ENCODE data around the gene TDRD1.
A peak's percentile ranks its signal among the peaks of the same experiment; 100 is the strongest.
"Not testable (repeated sequence)": the region's sequence is repeated elsewhere in the genome, so short reads cannot be mapped to it uniquely, and the experiment has no call there.

TDRD1 gene

GRCh38 chr10:114149476-114149875, 29.7 kb upstream of the TDRD1 start:
- H3K18ac ChIP-seq (ENCODE audit: low read length); H3K9me3 ChIP-seq (ENCODE audit: insufficient read depth, low read depth, low read length); H3K4me2 ChIP-seq (ENCODE audit: low read length); H3K36me3 ChIP-seq (ENCODE audit: control insufficient read depth in 1 of 2, insufficient read depth in 2 of 2, low read length in 2 of 2); H2BK120ac ChIP-seq (ENCODE audit: insufficient read depth, low read length, poor library complexity); H4K12ac ChIP-seq (ENCODE audit: low read depth, low read length); H3K79me2 ChIP-seq (ENCODE audit: control insufficient read depth, insufficient read depth, low read length, poor library complexity); H2BK5ac ChIP-seq (ENCODE audit: low read depth, low read length, poor library complexity); H3K23ac ChIP-seq (ENCODE audit: low read length); DNase-seq; H4K8ac ChIP-seq (ENCODE audit: low read depth, low read length); H2AFZ ChIP-seq (ENCODE audit: insufficient read depth, low read length, poor library complexity); H3K14ac ChIP-seq (ENCODE audit: low read length); H3K4me1 ChIP-seq (ENCODE audit: control insufficient read depth in 1 of 2, insufficient read depth in 2 of 2, low read length in 2 of 2); H3K27ac ChIP-seq (ENCODE audit: low read depth, low read length); H3K4ac ChIP-seq (ENCODE audit: low read depth, low read length); H3K27me3 ChIP-seq (ENCODE audit: insufficient read depth, low read length); H3K9ac ChIP-seq (ENCODE audit: low read length); H2BK12ac ChIP-seq (ENCODE audit: low read length); H3K79me1 ChIP-seq (ENCODE audit: low read length); H3K4me3 ChIP-seq (ENCODE audit: low read depth, low read length); H2AK5ac ChIP-seq (ENCODE audit: low read length); H4K91ac ChIP-seq (ENCODE audit: low read depth, low read length): not testable (repeated sequence)
- WGBS (ENCODE audit: extremely low coverage, insufficient coverage, insufficient read length) = 100% methylated on average over 1 of the region's 3 CpGs

GRCh38 chr10:114151486-114151885, 27.7 kb upstream of the TDRD1 start:
- no peak overlapping the region for H3K18ac ChIP-seq (ENCODE audit: low read length)

GRCh38 chr10:114151892-114152291, 27.3 kb upstream of the TDRD1 start:
- Histone ChIP-seq H2BK120ac (ENCODE audit: insufficient read depth, low read length, poor library complexity) (no peak overlapping the region), H3K79me1 (ENCODE audit: low read length) (no peaks in the 10 kb centered on the region), H4K8ac (ENCODE audit: low read depth, low read length) (no peak overlapping the region), H3K4ac (ENCODE audit: low read depth, low read length) (no peak overlapping the region), H4K91ac (ENCODE audit: low read depth, low read length) (no peak overlapping the region), H3K4me1 (ENCODE audit: control insufficient read depth in 1 of 2, insufficient read depth in 2 of 2, low read length in 2 of 2) (peaks cover 0 to 2% of the 10 kb centered on the region in 2 experiments), H3K4me3 (ENCODE audit: low read depth, low read length) (no peak overlapping the region), H3K27ac (ENCODE audit: low read depth, low read length) (no peak overlapping the region), H3K36me3 (ENCODE audit: control insufficient read depth in 1 of 2, insufficient read depth in 2 of 2, low read length in 2 of 2) (peaks cover 7 to 12% of the 10 kb centered on the region in 2 experiments), H3K23ac (ENCODE audit: low read length) (no peak overlapping the region), H3K27me3 (ENCODE audit: insufficient read depth, low read length) (no peaks in the 10 kb centered on the region), H3K18ac (ENCODE audit: low read length) (no peak overlapping the region), H3K9ac (ENCODE audit: low read length) (no peak overlapping the region), H3K4me2 (ENCODE audit: low read length) (no peak overlapping the region), H2BK12ac (ENCODE audit: low read length) (no peak overlapping the region), H2BK5ac (ENCODE audit: low read depth, low read length, poor library complexity) (no peak overlapping the region), H3K9me3 (ENCODE audit: insufficient read depth, low read depth, low read length) (no peaks in the 10 kb centered on the region), H3K79me2 (ENCODE audit: control insufficient read depth, insufficient read depth, low read length, poor library complexity) (no peaks in the 10 kb centered on the region), H3K14ac (ENCODE audit: low read length) (no peak overlapping the region), H2AK5ac (ENCODE audit: low read length) (no peak overlapping the region), H4K12ac (ENCODE audit: low read depth, low read length) (no peak overlapping the region), H2AFZ (ENCODE audit: insufficient read depth, low read length, poor library complexity) (no peak overlapping the region)
- WGBS (ENCODE audit: extremely low coverage, insufficient coverage, insufficient read length) = no CpG with 5 or more reads among the region's 1 CpG
- peak; percentile 69 to 87 for DNase-seq

More at GRCh38 chr10:114151486-114151885, 27.7 kb upstream of the TDRD1 start:
- Histone ChIP-seq H3K14ac (ENCODE audit: low read length) (no peak overlapping the region), H2BK5ac (ENCODE audit: low read depth, low read length, poor library complexity) (no peak overlapping the region), H2BK120ac (ENCODE audit: insufficient read depth, low read length, poor library complexity) (no peak overlapping the region), H3K36me3 (ENCODE audit: control insufficient read depth in 1 of 2, insufficient read depth in 2 of 2, low read length in 2 of 2) (peaks cover 7 to 11% of the 10 kb centered on the region in 2 experiments), H3K23ac (ENCODE audit: low read length) (no peak overlapping the region), H2AK5ac (ENCODE audit: low read length) (no peak overlapping the region), H4K91ac (ENCODE audit: low read depth, low read length) (no peak overlapping the region), H3K27me3 (ENCODE audit: insufficient read depth, low read length) (no peaks in the 10 kb centered on the region), H3K27ac (ENCODE audit: low read depth, low read length) (no peak overlapping the region), H4K12ac (ENCODE audit: low read depth, low read length) (no peak overlapping the region), H3K4me2 (ENCODE audit: low read length) (no peak overlapping the region), H2BK12ac (ENCODE audit: low read length) (no peak overlapping the region), H3K4me3 (ENCODE audit: low read depth, low read length) (no peak overlapping the region), H2AFZ (ENCODE audit: insufficient read depth, low read length, poor library complexity) (no peak overlapping the region), H3K79me1 (ENCODE audit: low read length) (no peaks in the 10 kb centered on the region), H3K79me2 (ENCODE audit: control insufficient read depth, insufficient read depth, low read length, poor library complexity) (no peaks in the 10 kb centered on the region), H3K4me1 (ENCODE audit: control insufficient read depth in 1 of 2, insufficient read depth in 2 of 2, low read length in 2 of 2) (peaks cover 0 to 2% of the 10 kb centered on the region in 2 experiments), H4K8ac (ENCODE audit: low read depth, low read length) (no peak overlapping the region), H3K4ac (ENCODE audit: low read depth, low read length) (no peak overlapping the region), H3K9ac (ENCODE audit: low read length) (no peak overlapping the region), H3K9me3 (ENCODE audit: insufficient read depth, low read depth, low read length) (no peaks in the 10 kb centered on the region)
- DNase-seq = peak; percentile 67 to 86
- WGBS (ENCODE audit: extremely low coverage, insufficient coverage, insufficient read length) = no CpG with 5 or more reads among the region's 2 CpGs

GRCh38 chr10:114157912-114158311, 21.2 kb upstream of the TDRD1 start:
- Histone ChIP-seq H3K4me3 (ENCODE audit: low read depth, low read length) (no peak overlapping the region), H3K4me2 (ENCODE audit: low read length) (no peak overlapping the region), H3K79me1 (ENCODE audit: low read length) (no peaks in the 10 kb centered on the region)

More at GRCh38 chr10:114157912-114158311, 21.2 kb upstream of the TDRD1 start:
- no peak overlapping the region for H3K9ac ChIP-seq (ENCODE audit: low read length)
- peaks cover 5 to 14% of the 10 kb centered on the region in 2 experiments for H3K36me3 ChIP-seq (ENCODE audit: control insufficient read depth in 1 of 2, insufficient read depth in 2 of 2, low read length in 2 of 2)
- H3K18ac ChIP-seq (ENCODE audit: low read length) = no peak overlapping the region
- no peak overlapping the region for H2BK12ac ChIP-seq (ENCODE audit: low read length)
- H3K23ac ChIP-seq (ENCODE audit: low read length) = no peak overlapping the region
- no peak overlapping the region for H2AFZ ChIP-seq (ENCODE audit: insufficient read depth, low read length, poor library complexity)
- WGBS (ENCODE audit: extremely low coverage, insufficient coverage, insufficient read length) = no CpG with 5 or more reads among the region's 2 CpGs
- no peaks in the 10 kb centered on the region for H3K27me3 ChIP-seq (ENCODE audit: insufficient read depth, low read length)
- H3K4ac ChIP-seq (ENCODE audit: low read depth, low read length) = no peak overlapping the region
- no peak overlapping the region for H2BK120ac ChIP-seq (ENCODE audit: insufficient read depth, low read length, poor library complexity)
- H4K12ac ChIP-seq (ENCODE audit: low read depth, low read length) = no peak overlapping the region
- no peak overlapping the region for H2AK5ac ChIP-seq (ENCODE audit: low read length)
- H2BK5ac ChIP-seq (ENCODE audit: low read depth, low read length, poor library complexity) = no peak overlapping the region
- H3K4me1 ChIP-seq (ENCODE audit: control insufficient read depth in 1 of 2, insufficient read depth in 2 of 2, low read length in 2 of 2) = no peaks in the 10 kb centered on the region
- H3K79me2 ChIP-seq (ENCODE audit: control insufficient read depth, insufficient read depth, low read length, poor library complexity) = peaks cover 2% of the 10 kb centered on the region
- H4K8ac ChIP-seq (ENCODE audit: low read depth, low read length) = no peak overlapping the region
- H4K91ac ChIP-seq (ENCODE audit: low read depth, low read length) = no peak overlapping the region
- DNase-seq = no peak
- H3K14ac ChIP-seq (ENCODE audit: low read length) = no peak overlapping the region
- no peak overlapping the region for H3K27ac ChIP-seq (ENCODE audit: low read depth, low read length)
- no peaks in the 10 kb centered on the region for H3K9me3 ChIP-seq (ENCODE audit: insufficient read depth, low read depth, low read length)
